ENCODE data around the gene PDZD8. TPM values are rescaled to one million over a fixed set of nuclear protein-coding genes. Genes with fewer than 3 reads are reported as not detected.

PDZD8 gene
- total RNA-seq, 1 donor from 2014 or later = 20.1 TPM

DNA sequence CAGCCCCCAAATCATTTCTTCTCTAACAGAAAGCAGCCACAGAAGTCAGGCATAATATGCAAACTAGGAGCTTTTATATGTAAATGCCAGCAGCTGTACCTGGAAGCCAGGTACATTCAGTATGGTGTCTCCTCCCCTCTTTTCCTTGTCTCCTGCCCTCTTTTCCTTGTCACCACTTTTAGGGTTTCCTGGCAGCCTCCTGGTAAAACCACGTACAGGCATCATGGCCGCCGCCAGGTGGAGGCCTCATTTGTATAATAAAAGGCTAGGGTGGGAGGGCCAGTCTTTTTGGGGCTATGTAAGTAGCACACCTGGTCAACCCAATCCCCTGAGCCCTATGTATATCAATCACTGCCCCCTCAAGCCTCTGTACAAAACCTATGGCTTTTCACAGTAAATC, 28.7 kb downstream of the PDZD8 start:
- no peaks in the 10 kb centered on the region for H3K9me3 Mint-ChIP-seq
- DNase-seq (ENCODE audit: low spot score) = peak; percentile 11
- H3K4me3 Mint-ChIP-seq = no peak overlapping the region
- H2AFZ ChIP-seq (replicated peaks) = no peak overlapping the region
- no peaks in the 10 kb centered on the region for H3K9me3 ChIP-seq (ENCODE audit: low read depth)
- H3K27me3 ChIP-seq = no peaks in the 10 kb centered on the region
- peaks cover 8% of the 10 kb centered on the region for H3K36me3 Mint-ChIP-seq
- H3K27ac ChIP-seq = no peak overlapping the region
- H3K4me1 Mint-ChIP-seq = peaks cover 7% of the 10 kb centered on the region
- peaks cover 16% of the 10 kb centered on the region for H3K4me1 ChIP-seq
- peaks cover 5% of the 10 kb centered on the region for H4K20me1 ChIP-seq (ENCODE audit: low read depth)
- peak overlapping the region; percentile 43 for H3K4me2 ChIP-seq
- no peak overlapping the region for H3K4me3 ChIP-seq
- H3F3A ChIP-seq (ENCODE audit: low read depth) = no peaks in the 10 kb centered on the region
- H3K9ac ChIP-seq = no peak overlapping the region
- no peak overlapping the region for H3K27ac Mint-ChIP-seq
- TF ChIP-seq, protein P1, sequence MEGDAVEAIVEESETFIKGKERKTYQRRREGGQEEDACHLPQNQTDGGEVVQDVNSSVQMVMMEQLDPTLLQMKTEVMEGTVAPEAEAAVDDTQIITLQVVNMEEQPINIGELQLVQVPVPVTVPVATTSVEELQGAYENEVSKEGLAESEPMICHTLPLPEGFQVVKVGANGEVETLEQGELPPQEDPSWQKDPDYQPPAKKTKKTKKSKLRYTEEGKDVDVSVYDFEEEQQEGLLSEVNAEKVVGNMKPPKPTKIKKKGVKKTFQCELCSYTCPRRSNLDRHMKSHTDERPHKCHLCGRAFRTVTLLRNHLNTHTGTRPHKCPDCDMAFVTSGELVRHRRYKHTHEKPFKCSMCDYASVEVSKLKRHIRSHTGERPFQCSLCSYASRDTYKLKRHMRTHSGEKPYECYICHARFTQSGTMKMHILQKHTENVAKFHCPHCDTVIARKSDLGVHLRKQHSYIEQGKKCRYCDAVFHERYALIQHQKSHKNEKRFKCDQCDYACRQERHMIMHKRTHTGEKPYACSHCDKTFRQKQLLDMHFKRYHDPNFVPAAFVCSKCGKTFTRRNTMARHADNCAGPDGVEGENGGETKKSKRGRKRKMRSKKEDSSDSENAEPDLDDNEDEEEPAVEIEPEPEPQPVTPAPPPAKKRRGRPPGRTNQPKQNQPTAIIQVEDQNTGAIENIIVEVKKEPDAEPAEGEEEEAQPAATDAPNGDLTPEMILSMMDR (IDR thresholded peaks at IDR 0.05) = no peak
- TF ChIP-seq EZH2 (IDR thresholded peaks at IDR 0.05) = no peak
- no peak for TF ChIP-seq EZH2phosphoT487 (IDR thresholded peaks at IDR 0.05)
- H3K27me3 Mint-ChIP-seq (ENCODE audit: insufficient read depth, low read depth) = no peaks in the 10 kb centered on the region
- no peaks in the 10 kb centered on the region for H3K36me3 ChIP-seq
- peaks cover 92% of the 10 kb centered on the region for H3K79me2 ChIP-seq (ENCODE audit: low read depth)

DNA sequence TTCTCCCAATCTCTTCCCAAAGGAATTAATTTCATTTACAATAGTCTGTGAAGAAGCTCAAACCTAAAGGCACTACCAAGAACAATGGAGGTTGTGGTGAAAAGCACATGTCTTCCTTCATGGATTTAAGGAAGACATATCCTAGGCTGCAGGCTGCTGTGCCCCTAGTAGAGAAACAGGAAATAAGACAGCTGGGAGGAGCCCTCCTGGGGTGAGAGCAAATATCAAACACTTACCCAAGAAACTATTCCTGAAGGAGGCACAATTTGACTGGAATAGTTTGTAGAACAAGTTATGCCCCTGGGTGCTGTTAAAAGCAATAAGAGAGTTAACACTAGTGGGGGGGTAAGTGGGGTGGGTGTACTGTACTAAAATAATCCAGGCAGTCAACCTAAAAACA, 30.1 kb downstream of the PDZD8 start:
- Histone ChIP-seq H3K27me3 (no peaks in the 10 kb centered on the region), H3K36me3 (no peaks in the 10 kb centered on the region), H3K79me2 (ENCODE audit: low read depth) (peaks cover 83% of the 10 kb centered on the region), H3F3A (ENCODE audit: low read depth) (no peaks in the 10 kb centered on the region), H3K9ac (no peak overlapping the region), H3K9me3 (ENCODE audit: low read depth) (no peaks in the 10 kb centered on the region), H3K4me2 (no peak overlapping the region), H3K4me1 (peaks cover 16% of the 10 kb centered on the region), H3K27ac (no peak overlapping the region), H3K4me3 (no peak overlapping the region), H2AFZ (replicated peaks) (no peak overlapping the region), H4K20me1 (ENCODE audit: low read depth) (peaks cover 5% of the 10 kb centered on the region)
- Mint-ChIP-seq H3K4me1 (peaks cover 7% of the 10 kb centered on the region), H3K36me3 (peaks cover 9% of the 10 kb centered on the region), H3K9me3 (no peaks in the 10 kb centered on the region), H3K27ac (peak overlapping the region; percentile 33), H3K27me3 (ENCODE audit: insufficient read depth, low read depth) (no peaks in the 10 kb centered on the region), H3K4me3 (no peak overlapping the region)
- DNase-seq (ENCODE audit: low spot score) = no peak
- TF ChIP-seq, protein P1 (IDR thresholded peaks at IDR 0.05) = no peak
- TF ChIP-seq EZH2phosphoT487 (IDR thresholded peaks at IDR 0.05) = no peak
- no peak for TF ChIP-seq EZH2 (IDR thresholded peaks at IDR 0.05)

DNA sequence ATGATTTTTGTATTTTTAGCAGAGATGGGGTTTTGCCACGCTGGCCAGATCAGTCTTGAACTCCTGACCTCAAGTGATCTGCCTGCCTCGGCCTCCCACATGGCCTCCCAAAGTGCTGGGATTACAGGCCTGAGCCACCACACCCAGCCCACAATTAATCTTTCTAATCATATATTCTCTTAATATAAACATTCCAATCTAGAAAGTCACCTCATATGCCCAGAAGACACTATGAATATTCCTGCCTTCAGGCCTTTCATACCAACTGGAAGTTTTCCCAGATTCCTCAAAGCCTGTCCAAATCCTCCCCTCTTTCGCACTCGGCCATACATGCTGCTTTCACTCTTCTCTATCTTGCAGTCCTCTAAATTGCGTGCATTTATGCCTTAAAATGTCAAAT, 32.6 kb downstream of the PDZD8 start:
- Mint-ChIP-seq H3K36me3 (peaks cover 13% of the 10 kb centered on the region), H3K9me3 (no peaks in the 10 kb centered on the region), H3K27me3 (ENCODE audit: insufficient read depth, low read depth) (no peaks in the 10 kb centered on the region), H3K27ac (no peak overlapping the region), H3K4me3 (no peak overlapping the region), H3K4me1 (peaks cover 7% of the 10 kb centered on the region)
- Histone ChIP-seq H3K27ac (no peak overlapping the region), H2AFZ (replicated peaks) (no peak overlapping the region), H3K4me3 (no peak overlapping the region), H3K36me3 (no peaks in the 10 kb centered on the region), H4K20me1 (ENCODE audit: low read depth) (no peaks in the 10 kb centered on the region), H3K27me3 (no peaks in the 10 kb centered on the region), H3K4me2 (no peak overlapping the region), H3F3A (ENCODE audit: low read depth) (no peaks in the 10 kb centered on the region), H3K79me2 (ENCODE audit: low read depth) (peaks cover 57% of the 10 kb centered on the region), H3K9ac (no peak overlapping the region), H3K4me1 (peaks cover 16% of the 10 kb centered on the region), H3K9me3 (ENCODE audit: low read depth) (no peaks in the 10 kb centered on the region)
- no peak for TF ChIP-seq EZH2 (IDR thresholded peaks at IDR 0.05)
- no peak for DNase-seq (ENCODE audit: low spot score)

DNA sequence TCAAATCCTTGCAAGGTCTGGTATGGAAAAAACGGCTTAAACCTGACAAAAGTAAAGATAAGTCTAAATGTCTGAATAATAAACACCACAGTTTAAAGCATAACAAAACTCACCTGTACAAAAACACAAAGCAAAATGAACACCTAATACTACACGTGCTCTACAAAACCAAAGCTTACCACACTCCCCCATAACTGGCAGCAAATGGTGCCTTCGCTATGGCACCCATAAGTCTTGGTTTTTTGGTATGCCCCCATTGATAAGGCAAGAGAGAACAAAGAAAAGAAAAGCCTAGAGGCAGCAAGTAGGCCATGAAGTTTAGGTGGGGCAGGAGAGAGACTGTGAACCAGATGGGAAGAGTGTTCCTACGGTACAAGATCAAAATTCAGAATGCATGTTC, 34.2 kb downstream of the PDZD8 start:
- no peak overlapping the region for H3K4me3 ChIP-seq
- H3F3A ChIP-seq (ENCODE audit: low read depth) = no peaks in the 10 kb centered on the region
- H3K9ac ChIP-seq = no peak overlapping the region
- Mint-ChIP-seq H3K27ac (no peak overlapping the region), H3K4me1 (peaks cover 7% of the 10 kb centered on the region), H3K36me3 (peaks cover 17% of the 10 kb centered on the region), H3K4me3 (no peak overlapping the region), H3K27me3 (ENCODE audit: insufficient read depth, low read depth) (no peaks in the 10 kb centered on the region), H3K9me3 (peaks cover 3% of the 10 kb centered on the region)
- no peaks in the 10 kb centered on the region for H4K20me1 ChIP-seq (ENCODE audit: low read depth)
- H3K4me2 ChIP-seq = no peak overlapping the region
- H2AFZ ChIP-seq (replicated peaks) = no peak overlapping the region
- peaks cover 6% of the 10 kb centered on the region for H3K4me1 ChIP-seq
- H3K27ac ChIP-seq = no peak overlapping the region
- H3K79me2 ChIP-seq (ENCODE audit: low read depth) = peaks cover 47% of the 10 kb centered on the region
- no peaks in the 10 kb centered on the region for H3K9me3 ChIP-seq (ENCODE audit: low read depth)
- H3K27me3 ChIP-seq = no peaks in the 10 kb centered on the region
- no peak for DNase-seq (ENCODE audit: low spot score)
- TF ChIP-seq, protein P1 (IDR thresholded peaks at IDR 0.05) = no peak
- no peak for TF ChIP-seq EZH2 (IDR thresholded peaks at IDR 0.05)
- TF ChIP-seq EZH2phosphoT487 (IDR thresholded peaks at IDR 0.05) = no peak
- H3K36me3 ChIP-seq = no peaks in the 10 kb centered on the region
